HG02884 (cell line): ENCODE data around the gene MOB1A.

Experiments
- ATAC-seq: cut with Tn5 transposase; IDR thresholded peaks from one replicate; pipeline ENCODE4 v1.9.1; 2021; ENCODE audit warnings: mild to moderate bottlenecking, moderate library complexity; ENCODE audit not compliant: unreplicated experiment

The MOB1A gene

GRCh38 chr2:74109551-74109950 is 69.1 kb downstream of the MOB1A start:
- no peak for ATAC-seq

GRCh38 chr2:74107071-74107470 is 71.6 kb downstream of the MOB1A start:
- ATAC-seq: no peak

GRCh38 chr2:74105413-74105812 is 73.3 kb downstream of the MOB1A start:
- ATAC-seq: no peak

- no peak for ATAC-seq
Measured at GRCh38 chr2:74104839-74105238, 73.8 kb downstream of the MOB1A start.

- ATAC-seq: no peak
Measured at GRCh38 chr2:74103763-74104162, 74.9 kb downstream of the MOB1A start.
